Measurements from ENCODE around the gene USP53. TPM values are rescaled to one million over a fixed set of nuclear protein-coding genes. Genes with fewer than 3 reads are reported as not detected.
"Not testable (repeated sequence)": the region's sequence is repeated elsewhere in the genome, so short reads cannot be mapped to it uniquely, and the experiment has no call there.

The USP53 gene
- total RNA-seq, 1 donor from 2014 or later = 20.4 TPM

DNA sequence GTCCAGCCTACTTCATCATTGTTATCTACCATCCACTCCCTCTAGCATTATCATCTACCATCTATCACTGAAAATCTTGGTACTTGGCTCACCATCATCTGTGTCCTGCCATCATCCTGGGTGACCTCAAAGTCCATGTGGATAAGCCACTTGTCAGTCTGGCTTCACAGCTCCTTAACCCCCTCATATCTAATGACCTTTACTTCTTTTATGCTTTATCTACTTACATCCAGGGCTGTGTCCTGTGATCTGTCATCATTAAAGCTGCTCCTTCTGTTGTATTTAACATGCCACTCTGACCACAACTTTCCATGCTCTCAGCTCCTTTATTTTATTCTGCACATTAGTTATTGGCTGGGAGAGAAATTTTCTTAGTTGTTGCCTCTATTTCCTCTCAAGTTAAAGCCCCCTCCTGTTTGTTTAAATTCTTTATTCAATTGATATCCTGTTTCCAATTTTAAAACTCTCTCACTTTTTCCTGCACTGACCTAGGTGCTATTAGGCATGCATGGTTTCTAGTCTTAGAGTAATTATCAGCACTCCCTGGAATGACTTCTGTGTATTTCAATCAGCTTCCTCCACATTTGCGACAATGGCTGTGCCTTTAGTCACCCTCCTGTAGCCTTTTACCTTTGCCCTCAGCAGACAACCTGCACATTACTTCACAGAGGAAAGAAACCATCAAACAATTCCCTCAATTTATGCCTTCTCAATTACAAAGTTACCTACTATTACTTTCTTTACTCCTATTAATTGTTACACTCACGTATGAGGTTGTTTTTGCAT is 117.5 kb downstream of the USP53 start:
- intact Hi-C loops (cut with micrococcal nuclease) = no loop called here
- TF ChIP-seq, protein P1, sequence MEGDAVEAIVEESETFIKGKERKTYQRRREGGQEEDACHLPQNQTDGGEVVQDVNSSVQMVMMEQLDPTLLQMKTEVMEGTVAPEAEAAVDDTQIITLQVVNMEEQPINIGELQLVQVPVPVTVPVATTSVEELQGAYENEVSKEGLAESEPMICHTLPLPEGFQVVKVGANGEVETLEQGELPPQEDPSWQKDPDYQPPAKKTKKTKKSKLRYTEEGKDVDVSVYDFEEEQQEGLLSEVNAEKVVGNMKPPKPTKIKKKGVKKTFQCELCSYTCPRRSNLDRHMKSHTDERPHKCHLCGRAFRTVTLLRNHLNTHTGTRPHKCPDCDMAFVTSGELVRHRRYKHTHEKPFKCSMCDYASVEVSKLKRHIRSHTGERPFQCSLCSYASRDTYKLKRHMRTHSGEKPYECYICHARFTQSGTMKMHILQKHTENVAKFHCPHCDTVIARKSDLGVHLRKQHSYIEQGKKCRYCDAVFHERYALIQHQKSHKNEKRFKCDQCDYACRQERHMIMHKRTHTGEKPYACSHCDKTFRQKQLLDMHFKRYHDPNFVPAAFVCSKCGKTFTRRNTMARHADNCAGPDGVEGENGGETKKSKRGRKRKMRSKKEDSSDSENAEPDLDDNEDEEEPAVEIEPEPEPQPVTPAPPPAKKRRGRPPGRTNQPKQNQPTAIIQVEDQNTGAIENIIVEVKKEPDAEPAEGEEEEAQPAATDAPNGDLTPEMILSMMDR (IDR thresholded peaks at IDR 0.05) = no peak
- ChIA-PET POLR2A (no interaction called here), CTCF (no interaction called here)
- Mint-ChIP-seq H3K36me3 (ENCODE audit: low read depth) (no peaks in the 10 kb centered on the region), H3K9me3 (no peaks in the 10 kb centered on the region), H3K27ac (no peak overlapping the region), H3K4me3 (no peak overlapping the region), H3K4me1 (no peaks in the 10 kb centered on the region), H3K27me3 (peaks cover 7% of the 10 kb centered on the region)
- no peak for DNase-seq
- ATAC-seq (ENCODE audit: low read depth) = no peak

DNA sequence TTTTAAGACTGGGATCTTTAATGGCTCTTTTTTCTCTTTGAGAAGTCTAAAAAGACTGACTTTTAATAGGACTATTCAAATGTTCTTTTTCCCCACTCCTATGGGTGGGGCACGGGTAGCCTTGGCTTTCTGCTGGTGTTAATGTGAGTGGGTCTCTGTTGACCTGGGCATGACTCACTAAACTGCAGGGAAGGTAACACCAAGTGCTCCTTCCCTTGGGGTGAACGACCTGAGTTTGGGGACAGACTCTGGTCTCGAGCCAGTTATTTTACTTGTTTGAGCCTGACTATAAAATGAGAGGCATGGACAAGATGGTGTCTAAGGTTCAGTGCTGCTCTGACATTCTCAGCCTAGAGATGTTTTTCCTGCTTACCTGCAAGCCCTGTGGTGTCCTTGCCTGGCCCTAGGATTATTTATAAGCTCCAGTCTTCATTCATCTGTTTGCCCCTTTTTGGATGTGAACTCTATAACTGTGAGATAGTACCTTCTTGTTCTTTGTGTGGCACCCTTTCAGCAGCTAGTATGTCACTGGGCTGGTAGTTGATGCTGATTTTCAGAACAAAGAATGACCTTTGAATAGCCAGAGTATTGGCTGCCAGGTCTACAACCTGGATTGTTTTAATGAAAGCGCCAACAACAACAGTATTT is 123.9 kb downstream of the USP53 start:
- H3K27me3 Mint-ChIP-seq; H3K36me3 Mint-ChIP-seq (ENCODE audit: low read depth); intact Hi-C loops (cut with micrococcal nuclease); CTCF ChIA-PET; H3K4me1 Mint-ChIP-seq; H3K9me3 Mint-ChIP-seq; H3K27ac Mint-ChIP-seq; ATAC-seq (ENCODE audit: low read depth); DNase-seq; POLR2A ChIA-PET; H3K4me3 Mint-ChIP-seq: not testable (repeated sequence)

DNA sequence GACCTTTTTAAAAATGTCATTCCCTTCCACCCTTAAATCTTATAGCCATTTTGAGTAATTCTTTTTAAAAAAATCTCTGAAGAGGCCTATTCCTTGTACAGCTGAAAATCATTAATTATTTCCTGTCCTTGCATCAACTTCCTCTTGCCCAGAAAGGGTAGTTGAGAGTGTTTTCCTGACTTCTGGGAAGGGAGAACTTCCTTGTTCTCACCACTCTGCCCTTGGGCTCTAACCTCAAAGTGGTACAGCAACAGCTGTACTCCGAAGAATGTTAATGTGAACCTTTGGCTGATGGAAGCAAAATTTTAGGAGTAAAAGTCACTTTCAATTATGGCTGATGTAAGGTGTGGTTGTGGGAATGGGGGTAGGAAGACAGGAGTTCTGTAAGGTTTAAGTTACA is 124.5 kb downstream of the USP53 start:
- Mint-ChIP-seq H3K27me3 (no peaks in the 10 kb centered on the region), H3K9me3 (no peaks in the 10 kb centered on the region), H3K4me1 (no peaks in the 10 kb centered on the region), H3K27ac (no peak overlapping the region), H3K36me3 (ENCODE audit: low read depth) (no peaks in the 10 kb centered on the region), H3K4me3 (no peak overlapping the region)
- intact Hi-C loops (cut with micrococcal nuclease) = no loop called here
- DNase-seq (no peak), ATAC-seq (ENCODE audit: low read depth) (no peak)
- TF ChIP-seq, protein P1 (IDR thresholded peaks at IDR 0.05) = no peak
- CTCF ChIA-PET = no interaction called here
- POLR2A ChIA-PET = no interaction called here

DNA sequence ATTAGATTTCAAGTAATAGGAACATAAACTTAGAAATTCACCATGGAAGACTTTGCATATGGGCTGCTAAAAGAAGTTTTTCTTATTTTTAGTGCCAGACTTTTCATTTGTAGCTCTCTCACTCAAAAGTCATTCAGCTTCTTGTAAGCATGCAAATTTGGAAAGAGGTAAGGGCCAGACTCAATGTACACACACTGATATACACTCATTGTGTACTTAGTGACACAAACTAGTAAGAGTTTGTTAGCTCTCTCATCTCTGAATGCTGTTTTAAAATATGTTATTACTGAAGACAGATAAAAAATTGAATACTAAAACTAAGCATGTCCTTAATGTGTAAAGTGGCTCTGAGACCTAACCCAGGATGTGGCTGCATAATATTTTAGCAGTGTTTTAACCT is 127.4 kb downstream of the USP53 start:
- intact Hi-C loops (cut with micrococcal nuclease); H3K9me3 Mint-ChIP-seq; POLR2A ChIA-PET; H3K27me3 Mint-ChIP-seq; H3K36me3 Mint-ChIP-seq (ENCODE audit: low read depth); H3K4me1 Mint-ChIP-seq; H3K4me3 Mint-ChIP-seq; CTCF ChIA-PET; DNase-seq; ATAC-seq (ENCODE audit: low read depth); H3K27ac Mint-ChIP-seq: not testable (repeated sequence)

DNA sequence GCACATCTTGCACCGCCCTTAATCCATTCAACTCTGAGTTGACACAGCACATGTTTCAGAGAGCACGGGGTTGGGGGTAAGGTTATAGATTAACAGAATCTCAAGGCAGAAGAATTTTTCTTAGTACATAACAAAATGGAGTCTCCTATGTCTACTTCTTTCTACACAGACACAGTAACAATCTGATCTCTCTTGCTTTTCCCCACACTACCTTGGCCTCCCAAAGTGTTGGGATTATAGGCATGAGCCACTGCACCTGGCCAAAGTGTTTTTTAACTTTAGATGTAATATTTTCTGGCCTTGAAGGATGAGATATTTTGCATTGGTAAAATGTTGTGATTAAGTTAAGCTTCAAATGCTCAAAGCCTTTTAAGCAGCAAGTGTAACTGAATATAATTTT is 130.8 kb downstream of the USP53 start:
- H3K36me3 Mint-ChIP-seq (ENCODE audit: low read depth); intact Hi-C loops (cut with micrococcal nuclease); H3K27ac Mint-ChIP-seq; H3K4me1 Mint-ChIP-seq; POLR2A ChIA-PET; CTCF ChIA-PET; H3K4me3 Mint-ChIP-seq; H3K27me3 Mint-ChIP-seq; DNase-seq; H3K9me3 Mint-ChIP-seq; ATAC-seq (ENCODE audit: low read depth): not testable (repeated sequence)

Other genes with a start within 250 kb of the USP53 start
- not detected in 2 replicates for gene MYOZ2, start 76.9 kb upstream of the USP53 start, total RNA-seq
- gene FABP2, start 109.4 kb downstream of the USP53 start, total RNA-seq = not detected in 2 replicates

Measured in activated B cell treated with CpG ODN at 0.5 μM for 24 hours (primary cell).